Osteocyte (in vitro differentiated cells): Measurements from ENCODE around the gene FKBP8. TPM values are rescaled to one million over a fixed set of nuclear protein-coding genes. Genes with fewer than 3 reads are reported as not detected.
A peak's percentile ranks its signal among the peaks of the same experiment; 100 is the strongest.
"Not testable (repeated sequence)": the region's sequence is repeated elsewhere in the genome, so short reads cannot be mapped to it uniquely, and the experiment has no call there.

ENCODE experiments used
- DNase-seq: peaks from one replicate; pipeline ENCODE4 v3.0.0; 2021; ENCODE audit warnings: mixed read lengths; ENCODE audit not compliant: unreplicated experiment; ENCODE audit errors: extremely low spot score
- H3K27ac Mint-ChIP-seq: one replicate; pipeline ENCODE4 v1.8.0; 2021; ENCODE audit warnings: mild to moderate bottlenecking, mixed read lengths; ENCODE audit not compliant: unreplicated experiment
- H3K27me3 Mint-ChIP-seq: one replicate; pipeline ENCODE4 v1.8.0; 2021; ENCODE audit warnings: mixed read lengths; ENCODE audit not compliant: unreplicated experiment
- H3K36me3 Mint-ChIP-seq: one replicate; pipeline ENCODE4 v1.8.0; 2021; ENCODE audit warnings: mixed read lengths; ENCODE audit not compliant: unreplicated experiment
- H3K4me1 Mint-ChIP-seq: one replicate; pipeline ENCODE4 v1.8.0; 2021; ENCODE audit warnings: mixed read lengths; ENCODE audit not compliant: unreplicated experiment
- H3K4me3 Mint-ChIP-seq: one replicate; pipeline ENCODE4 v1.8.0; 2021; ENCODE audit warnings: mild to moderate bottlenecking, moderate library complexity, mixed read lengths; ENCODE audit not compliant: unreplicated experiment
- H3K9me3 Mint-ChIP-seq: one replicate; pipeline ENCODE4 v1.8.0; 2021; ENCODE audit warnings: mixed read lengths; ENCODE audit not compliant: unreplicated experiment
- CTCF ChIP-seq: fragments of 200-600 bp; sonication (generic); IDR thresholded peaks from 2 replicates; pipeline ENCODE4 v1.5.0; 2021; ENCODE audit warnings: antibody characterized with exemption, mild to moderate bottlenecking, moderate library complexity
- total RNA-seq: library from RNA; stranded (reverse); gene quantifications from 2 replicates; pipeline ENCODE4 v1.2.1, GENCODE V29; 2021

FKBP8 gene
- total RNA-seq, 1 donor from 2014 or later, result 242 TPM

GRCh38 chr19:18529782-18530181 lies 13.6 kb downstream of the FKBP8 start:
- no peak overlapping the region for H3K27ac Mint-ChIP-seq
- no peak for TF ChIP-seq CTCF
- no peak overlapping the region for H3K4me3 Mint-ChIP-seq

GRCh38 chr19:18526316-18526715 lies 17.1 kb downstream of the FKBP8 start:
- H3K4me3 Mint-ChIP-seq, result no peak overlapping the region
- no peaks in the 10 kb centered on the region for H3K9me3 Mint-ChIP-seq
- H3K36me3 Mint-ChIP-seq, result no peaks in the 10 kb centered on the region
- no peaks in the 10 kb centered on the region for H3K27me3 Mint-ChIP-seq
- no peak for TF ChIP-seq CTCF
- no peak overlapping the region for H3K27ac Mint-ChIP-seq
- H3K4me1 Mint-ChIP-seq, result peaks cover 11% of the 10 kb centered on the region
- no peak for DNase-seq

More at GRCh38 chr19:18529782-18530181, 13.6 kb downstream of the FKBP8 start:
- Mint-ChIP-seq H3K9me3 (no peaks in the 10 kb centered on the region), H3K36me3 (peaks cover 8% of the 10 kb centered on the region), H3K4me1 (peaks cover 7% of the 10 kb centered on the region), H3K27me3 (no peaks in the 10 kb centered on the region)
- DNase-seq, result no peak

GRCh38 chr19:18523841-18524240 lies 19.5 kb downstream of the FKBP8 start:
- Mint-ChIP-seq H3K4me1 (peaks cover 18% of the 10 kb centered on the region), H3K9me3 (no peaks in the 10 kb centered on the region), H3K27me3 (no peaks in the 10 kb centered on the region), H3K36me3 (no peaks in the 10 kb centered on the region), H3K4me3 (no peak overlapping the region), H3K27ac (no peak overlapping the region)
- TF ChIP-seq CTCF, result no peak
- DNase-seq, result no peak

- not testable (repeated sequence) for H3K27me3 Mint-ChIP-seq, H3K9me3 Mint-ChIP-seq, DNase-seq, H3K36me3 Mint-ChIP-seq
- H3K4me1 Mint-ChIP-seq, result peaks cover 18% of the 10 kb centered on the region
- H3K27ac Mint-ChIP-seq, result peak overlapping the region; percentile 99
- H3K4me3 Mint-ChIP-seq, result peak overlapping the region; percentile 94
These were observed 20.4 kb downstream of the FKBP8 start for GRCh38 chr19:18522862-18523440.

GRCh38 chr19:18522124-18522861 lies 21.1 kb downstream of the FKBP8 start:
- DNase-seq, result peak; percentile 100
- Mint-ChIP-seq H3K27me3 (no peaks in the 10 kb centered on the region), H3K4me3 (peak overlapping the region; percentile 94), H3K4me1 (peaks cover 18% of the 10 kb centered on the region), H3K27ac (peak overlapping the region; percentile 99), H3K36me3 (no peaks in the 10 kb centered on the region), H3K9me3 (no peaks in the 10 kb centered on the region)
- peak; percentile 23 for TF ChIP-seq CTCF
